Measurements from ENCODE around the gene ACTR1B.
A peak's percentile ranks its signal among the peaks of the same experiment; 100 is the strongest.
"Not testable (repeated sequence)": the region's sequence is repeated elsewhere in the genome, so short reads cannot be mapped to it uniquely, and the experiment has no call there.

Gene ACTR1B

DNA sequence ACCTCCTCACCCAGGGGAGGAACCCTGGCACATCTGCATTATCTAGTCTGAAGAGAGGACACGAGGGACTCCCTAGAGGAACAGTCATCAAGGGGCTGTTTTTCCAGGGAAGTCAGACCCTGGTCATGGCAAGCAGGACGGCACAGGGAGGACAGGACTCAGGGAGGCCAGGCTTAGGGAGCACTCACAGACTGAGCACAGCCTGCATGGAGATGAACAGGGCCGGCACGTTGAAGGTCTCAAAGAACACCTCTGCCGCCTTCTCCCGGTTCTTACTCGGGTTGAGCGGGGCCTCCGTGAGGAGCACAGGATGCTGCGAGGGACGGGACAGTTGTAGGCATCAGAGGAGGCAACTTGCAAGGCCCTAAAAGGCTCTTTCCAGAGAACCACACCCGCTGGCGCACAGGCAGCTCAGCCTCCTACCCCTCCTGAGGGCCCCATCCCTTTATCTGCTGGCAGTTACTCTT, 5.1 kb downstream of the ACTR1B start:
- DNase-seq (ENCODE audit: low read depth in 2 of 2) = no peak

DNA sequence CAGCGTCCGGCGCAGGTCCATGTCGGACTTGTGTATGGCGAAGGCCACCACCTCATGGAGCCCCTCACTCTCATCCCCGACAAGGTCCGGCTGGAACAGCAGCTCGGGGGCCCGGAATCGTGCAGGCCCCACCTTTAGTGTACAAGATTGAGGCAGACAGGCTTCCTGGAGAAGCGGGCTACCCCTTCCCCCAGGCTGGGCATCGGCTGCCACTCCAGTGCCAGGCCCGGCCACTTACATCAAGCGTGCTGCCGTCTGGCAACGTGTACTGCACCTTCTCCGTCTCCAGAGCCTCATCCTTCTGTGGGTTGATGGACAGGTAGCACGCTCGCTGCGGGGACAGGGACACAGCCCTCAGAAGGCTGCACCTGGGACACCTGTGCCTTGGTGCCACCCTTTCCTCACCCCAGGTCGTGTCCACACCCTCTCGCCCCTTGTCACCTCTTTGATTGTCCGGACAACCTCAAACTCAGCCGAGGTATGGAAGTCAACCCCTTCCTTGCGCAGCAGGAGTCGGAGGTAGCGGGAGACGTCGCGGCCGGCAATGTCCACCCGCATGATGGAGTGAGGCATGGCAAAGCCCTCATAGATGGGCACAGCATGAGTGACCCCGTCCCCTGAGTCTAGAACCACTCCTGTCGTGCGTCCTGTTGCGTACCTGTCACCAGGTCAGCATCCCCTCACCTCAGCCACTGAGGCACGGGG, 5.7 kb downstream of the ACTR1B start:
- no peak for DNase-seq (ENCODE audit: low read depth in 2 of 2)

DNA sequence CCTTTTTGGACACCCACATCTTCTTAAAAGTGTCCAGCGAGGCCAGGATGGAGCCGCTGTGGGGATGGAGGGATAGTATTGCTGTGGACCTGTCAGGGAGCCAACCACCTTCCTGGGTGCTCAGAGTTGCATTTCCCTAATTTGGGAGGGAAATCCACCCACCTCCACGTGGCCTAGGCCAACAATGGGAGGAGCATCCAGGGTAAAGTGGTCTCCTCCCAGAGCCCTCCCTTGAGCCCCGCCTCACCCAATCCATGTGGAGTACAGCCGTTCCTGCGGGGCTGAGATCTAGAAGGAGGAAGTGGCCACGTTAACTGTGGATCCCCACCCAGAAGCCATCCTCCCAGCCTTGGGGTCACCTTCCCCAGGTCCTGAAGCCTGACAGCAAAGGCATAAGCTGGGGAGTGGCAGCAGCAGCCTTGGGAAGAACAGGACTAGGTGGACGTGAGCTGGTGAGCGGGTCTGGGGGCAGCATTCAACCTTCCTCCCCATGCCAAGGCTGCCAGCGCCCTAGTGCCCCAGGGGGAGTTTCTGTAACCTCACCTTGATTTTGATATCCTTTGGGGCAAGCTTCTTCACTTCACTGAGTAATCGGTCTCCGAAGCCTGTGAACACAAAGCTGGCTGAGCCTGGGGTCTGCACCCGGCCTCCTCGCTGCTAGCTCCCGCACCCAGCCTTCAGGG, 6.8 kb downstream of the ACTR1B start:
- DNase-seq (ENCODE audit: low read depth in 2 of 2) = no peak

DNA sequence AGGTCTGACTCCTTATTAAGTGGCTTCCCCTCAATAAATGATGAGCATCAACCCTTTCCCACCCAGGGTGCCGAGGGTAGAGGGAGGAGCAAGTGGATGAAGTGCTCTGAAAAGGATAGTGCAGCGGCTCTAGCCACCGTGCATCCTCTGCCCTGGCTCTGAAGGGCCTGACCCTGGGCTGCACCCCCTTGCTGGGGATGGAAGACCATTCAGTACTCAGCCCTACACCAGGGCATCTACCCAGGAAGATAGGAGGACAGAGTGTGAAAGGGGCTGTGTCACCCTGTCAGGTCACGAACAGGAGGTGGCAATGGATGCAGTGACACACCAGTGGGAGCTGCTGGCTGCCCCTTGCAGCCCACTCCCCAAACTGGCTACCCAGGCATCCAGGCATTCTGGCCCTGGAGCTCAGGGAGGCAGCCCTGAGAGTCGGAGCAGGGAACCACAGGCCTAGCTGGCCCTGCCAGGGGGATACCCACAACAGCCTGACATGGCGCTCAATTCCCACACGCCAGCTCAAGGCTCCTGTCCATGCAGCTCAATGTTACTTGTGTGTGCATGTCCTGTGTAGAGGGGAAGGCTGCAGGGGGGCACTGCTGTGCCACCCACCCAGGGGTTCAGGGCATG, 7.6 kb downstream of the ACTR1B start:
- DNase-seq (ENCODE audit: low read depth in 2 of 2) = no peak

DNA sequence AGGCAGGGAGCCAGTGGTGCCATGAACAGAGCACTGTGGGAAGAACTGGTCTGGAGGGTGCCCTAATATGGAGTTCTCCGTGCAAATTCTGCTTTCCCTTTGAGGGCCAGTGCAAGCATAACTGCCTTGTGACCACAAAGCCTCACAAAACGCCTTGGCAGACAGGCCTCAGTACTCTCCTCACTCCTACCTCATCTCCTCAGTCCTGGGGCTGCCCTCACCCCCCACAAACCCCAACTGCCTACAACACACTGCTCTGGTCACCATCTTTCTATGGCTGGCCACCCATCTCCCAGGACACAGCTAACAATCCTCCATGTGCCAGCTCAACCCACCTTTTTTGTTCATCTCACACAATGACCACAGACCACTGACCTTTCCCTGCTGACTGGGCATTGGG, 9.1 kb downstream of the ACTR1B start:
- DNase-seq (ENCODE audit: low read depth in 2 of 2) = no peak

DNA sequence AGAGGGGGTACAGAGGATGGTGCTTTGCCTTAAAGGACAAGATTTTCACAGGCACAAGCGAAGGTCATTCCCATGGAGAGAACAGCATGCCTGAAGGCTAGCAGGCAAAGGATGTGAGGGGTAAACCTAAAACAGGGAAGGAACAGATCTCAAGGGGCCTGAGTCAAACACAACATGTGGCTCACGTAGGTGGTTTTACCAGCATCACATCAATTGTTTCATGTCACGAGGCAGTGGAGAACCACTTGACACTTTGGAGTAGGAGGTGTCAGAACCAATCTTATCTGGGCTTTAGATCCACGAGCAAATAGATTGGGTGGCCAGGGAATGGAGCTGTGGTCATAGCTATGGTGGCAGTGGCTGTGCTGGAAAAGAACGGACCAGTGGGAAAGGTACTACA, 9.5 kb downstream of the ACTR1B start:
- DNase-seq (ENCODE audit: low read depth in 2 of 2) = no peak

DNA sequence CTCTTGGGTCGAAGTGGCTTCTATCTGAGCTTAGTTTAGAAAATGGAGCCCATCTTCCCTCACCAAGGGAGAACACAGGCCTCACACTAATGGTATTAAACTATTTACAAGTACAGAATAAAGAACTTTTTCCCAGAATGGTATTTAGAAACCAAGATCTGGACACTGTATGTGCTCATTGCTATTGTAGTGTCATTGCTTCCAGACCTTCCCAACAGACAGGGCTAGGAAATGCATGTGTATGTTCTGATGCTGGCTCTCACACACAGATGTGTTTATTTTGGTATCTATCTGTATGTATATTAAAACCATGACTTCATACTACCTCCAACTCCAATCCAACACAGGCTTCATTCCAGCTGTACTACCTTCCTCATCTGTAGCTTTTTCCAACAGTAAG, 10.0 kb downstream of the ACTR1B start:
- DNase-seq (ENCODE audit: low read depth in 2 of 2) = no peak

DNA sequence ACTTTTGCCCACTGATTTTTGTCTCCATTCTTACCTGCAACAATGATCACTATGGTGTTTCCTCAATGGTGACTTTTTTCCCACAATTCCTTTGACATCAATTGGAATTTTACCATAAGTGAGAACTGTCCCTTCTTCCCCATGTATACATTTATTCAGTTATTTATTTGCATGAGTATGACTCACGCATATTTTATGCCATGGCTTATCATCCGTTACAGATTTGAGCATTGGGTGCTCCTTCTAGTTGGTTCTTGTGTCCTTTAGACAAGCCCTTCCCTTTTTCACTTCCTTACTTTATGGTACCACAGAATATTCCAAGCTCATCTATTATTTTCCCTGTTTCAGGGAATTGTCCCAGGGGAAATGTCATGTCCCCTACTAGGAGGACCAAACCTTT, 10.4 kb downstream of the ACTR1B start:
- DNase-seq (ENCODE audit: low read depth in 2 of 2) = no peak

DNA sequence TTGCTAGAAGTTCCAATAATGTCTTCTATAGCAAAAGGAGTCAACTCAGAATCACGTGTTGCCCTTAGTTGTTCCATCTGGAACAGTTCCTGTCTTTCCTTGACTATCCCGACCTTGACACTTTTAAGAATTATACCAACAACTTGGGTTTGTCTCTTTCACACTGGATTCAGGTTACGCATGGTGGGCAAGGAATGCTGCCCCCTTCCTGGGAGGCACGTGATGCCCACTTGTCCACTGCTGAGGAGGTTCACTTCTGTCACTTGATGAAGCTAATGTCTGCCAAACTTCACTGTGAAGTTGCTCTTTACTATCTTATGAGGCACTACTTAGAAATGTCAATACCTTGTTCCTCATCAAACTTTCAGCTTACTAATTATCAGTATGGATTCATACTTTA, 12.7 kb downstream of the ACTR1B start:
- no peak for DNase-seq (ENCODE audit: low read depth in 2 of 2)

DNA sequence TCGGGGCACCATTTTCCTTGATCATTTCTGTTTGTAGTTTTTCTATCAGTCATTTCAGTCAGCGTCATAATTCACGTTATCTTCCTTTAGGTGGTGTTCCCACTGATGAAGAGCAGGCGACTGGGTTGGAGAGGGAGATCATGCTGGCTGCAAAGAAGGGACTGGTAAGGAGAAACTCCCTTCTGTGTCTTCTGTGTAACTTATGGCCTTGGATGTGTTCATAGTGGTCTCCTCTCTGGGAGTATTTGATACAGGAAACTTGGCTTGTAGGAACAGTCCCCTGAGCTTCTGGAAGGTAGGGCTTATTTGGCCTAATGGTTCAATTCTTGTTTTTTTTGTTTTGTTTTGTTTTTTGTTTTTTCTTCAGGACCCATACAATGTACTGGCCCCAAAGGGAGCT, 16.9 kb downstream of the ACTR1B start:
- DNase-seq (ENCODE audit: low read depth in 2 of 2) = no peak

DNA sequence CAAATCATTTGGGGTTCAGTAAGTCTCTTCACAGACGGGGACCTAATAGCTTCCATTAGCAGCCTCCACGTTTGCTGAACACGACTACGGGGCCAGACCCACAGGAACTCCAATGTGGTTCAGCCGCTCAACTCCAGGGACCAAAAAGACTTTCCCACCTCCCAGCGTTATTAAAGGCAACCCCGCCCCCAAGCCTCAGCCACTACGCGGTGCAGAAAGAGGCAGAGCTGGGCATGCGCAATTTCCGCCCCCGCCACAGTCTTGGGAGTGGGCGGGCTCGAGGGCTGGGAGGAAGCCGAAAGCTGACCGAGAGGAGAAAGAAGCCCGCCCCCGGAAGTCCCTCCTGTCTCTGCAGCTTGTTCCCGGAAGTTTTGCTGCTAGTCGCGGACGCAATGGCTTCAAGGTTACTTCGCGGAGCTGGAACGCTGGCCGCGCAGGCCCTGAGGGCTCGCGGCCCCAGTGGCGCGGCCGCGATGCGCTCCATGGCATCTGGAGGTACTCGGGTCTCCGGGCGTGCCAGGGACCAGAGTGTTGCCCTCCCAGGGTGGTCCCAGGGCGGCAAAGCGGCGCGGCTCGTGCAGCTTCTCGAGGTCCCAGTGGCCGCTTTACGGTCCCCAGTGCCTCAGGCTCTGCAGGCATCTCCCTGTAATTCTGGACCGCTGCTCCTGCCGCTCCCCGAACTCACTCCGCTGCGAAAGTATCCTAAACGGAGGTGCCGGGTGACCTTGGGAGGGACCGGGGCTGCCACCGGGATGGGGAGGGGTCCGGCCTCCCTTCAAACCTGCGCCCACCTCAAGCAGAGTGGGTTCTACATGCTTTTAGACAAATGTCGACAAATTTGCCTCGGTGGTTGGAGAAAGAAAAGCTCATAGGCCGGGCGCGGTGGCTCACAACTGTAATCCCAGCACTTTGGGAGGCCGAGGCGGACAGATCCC, 17.9 kb downstream of the ACTR1B start, which contains the start of gene COX5B:
TSS of gene COX5B (plus strand) at position 368 of the 935 bp plus-strand sequence. CDS start at position 393, 25 bp downstream.
- peak; percentile 98 for DNase-seq (ENCODE audit: low read depth in 2 of 2)

DNA sequence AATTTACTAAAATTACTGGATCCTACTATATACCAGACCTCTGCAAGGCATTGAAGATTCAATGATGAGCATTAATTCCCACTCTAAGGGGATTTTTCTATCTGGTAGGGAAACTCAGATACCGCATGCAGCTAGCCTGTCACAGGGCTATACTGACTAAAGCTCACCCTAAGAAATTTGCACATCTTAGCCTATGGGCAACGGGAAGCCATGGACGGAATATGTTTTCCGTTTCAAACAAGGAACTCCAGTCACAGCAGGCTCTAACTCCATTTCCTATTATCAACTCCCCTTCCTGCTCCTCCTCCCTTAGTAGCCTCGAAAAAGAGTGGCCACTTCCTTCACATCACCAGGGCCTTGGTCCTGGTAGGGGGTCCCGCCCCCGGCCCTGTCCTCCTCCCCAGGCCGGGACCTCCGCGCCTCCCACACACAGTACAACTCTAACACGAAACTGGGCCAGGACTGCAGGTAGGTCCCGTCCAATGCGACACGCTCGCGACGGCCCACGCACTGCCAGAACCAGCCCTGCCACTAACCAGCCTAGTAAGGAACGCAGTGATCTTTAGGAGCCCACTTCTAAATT, 18.6 kb downstream of the ACTR1B start:
- DNase-seq (ENCODE audit: low read depth in 2 of 2) = no peak

DNA sequence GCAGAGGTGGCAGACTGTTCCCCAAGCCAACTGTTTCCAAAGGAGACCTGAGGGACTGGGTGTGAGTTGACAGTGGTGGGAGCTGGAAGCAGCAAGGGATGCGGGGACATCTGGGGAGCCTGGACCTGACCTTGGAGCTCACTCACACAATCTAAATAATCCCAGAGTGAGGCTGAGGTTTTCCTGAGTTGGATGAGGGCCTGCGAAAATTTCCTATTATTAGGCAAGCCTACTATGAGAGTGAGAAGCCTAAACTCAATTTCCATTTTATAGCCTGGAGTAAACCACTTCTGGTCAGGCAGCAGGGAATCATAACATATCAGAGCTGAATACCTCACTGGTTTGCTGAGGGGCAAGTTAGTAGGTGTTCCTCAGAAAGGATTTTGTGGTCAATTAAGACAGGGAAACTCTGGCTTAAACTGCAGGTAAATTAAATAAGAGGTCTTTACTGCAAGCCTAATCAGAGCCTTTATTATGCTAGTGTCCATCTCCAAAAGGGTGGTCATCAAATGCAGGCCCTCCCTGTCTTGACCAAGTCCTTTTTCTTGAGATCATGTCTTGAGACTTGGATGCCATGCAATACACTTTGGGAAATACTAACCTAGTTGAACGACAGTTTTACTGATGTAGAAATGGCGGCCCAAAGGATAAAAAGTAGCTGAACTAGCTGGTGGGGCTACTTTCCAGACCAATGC, 19.7 kb downstream of the ACTR1B start:
- no peak for DNase-seq (ENCODE audit: low read depth in 2 of 2)

DNA sequence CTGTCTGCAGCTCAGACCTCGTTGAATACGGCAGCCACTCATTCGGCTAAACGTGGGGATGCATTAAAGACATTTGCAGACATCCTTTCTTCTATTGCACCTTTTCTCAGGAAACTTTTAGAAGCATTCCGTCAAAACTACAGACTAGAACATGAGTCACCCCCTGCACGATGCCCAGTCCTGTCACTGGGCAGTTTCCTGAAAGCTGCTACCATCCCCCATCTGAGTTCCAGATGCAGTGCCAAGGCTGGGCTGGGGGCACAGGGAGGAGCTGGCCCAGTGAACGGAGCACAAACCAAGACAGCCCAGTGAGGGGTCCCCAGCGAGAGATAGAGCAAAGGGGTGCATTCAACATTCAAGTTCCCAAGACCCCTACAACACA, 37.8 kb downstream of the ACTR1B start:
- DNase-seq (ENCODE audit: low read depth in 2 of 2) = not testable (repeated sequence)

DNA sequence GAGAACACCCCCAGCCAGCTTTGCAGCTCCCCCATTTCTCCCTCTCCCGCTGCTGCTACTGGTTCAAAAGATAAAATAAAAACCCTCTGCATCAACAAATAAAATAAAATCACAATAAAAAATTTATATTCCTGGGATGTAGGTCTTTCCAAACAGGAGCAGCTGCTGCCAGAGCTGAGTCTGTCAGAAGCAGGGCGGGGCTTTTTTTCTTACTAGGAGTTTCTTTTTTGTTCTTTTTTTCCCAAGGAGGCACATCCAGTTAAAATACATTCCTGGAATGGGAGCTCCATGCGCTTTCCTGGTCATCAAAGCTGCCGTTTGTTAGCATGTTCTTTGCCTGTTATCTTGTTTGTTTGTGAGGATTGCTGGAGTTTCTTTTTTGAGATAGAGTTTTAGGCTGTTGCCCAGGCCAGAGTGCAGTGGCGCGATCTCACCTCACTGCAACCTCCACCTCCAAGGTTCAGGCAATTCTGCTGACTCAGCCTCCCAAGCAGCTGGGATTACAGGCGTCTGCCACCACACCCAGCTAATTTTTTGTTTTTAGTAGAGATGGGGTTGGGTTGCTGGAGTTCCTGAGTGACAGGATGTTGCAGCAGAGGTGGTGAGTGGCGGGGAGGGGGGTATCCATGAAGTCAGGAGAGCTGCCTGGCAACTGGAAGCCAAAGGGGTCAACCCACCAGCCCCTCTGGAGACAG, 38.3 kb downstream of the ACTR1B start:
- not testable (repeated sequence) for DNase-seq (ENCODE audit: low read depth in 2 of 2)

DNA sequence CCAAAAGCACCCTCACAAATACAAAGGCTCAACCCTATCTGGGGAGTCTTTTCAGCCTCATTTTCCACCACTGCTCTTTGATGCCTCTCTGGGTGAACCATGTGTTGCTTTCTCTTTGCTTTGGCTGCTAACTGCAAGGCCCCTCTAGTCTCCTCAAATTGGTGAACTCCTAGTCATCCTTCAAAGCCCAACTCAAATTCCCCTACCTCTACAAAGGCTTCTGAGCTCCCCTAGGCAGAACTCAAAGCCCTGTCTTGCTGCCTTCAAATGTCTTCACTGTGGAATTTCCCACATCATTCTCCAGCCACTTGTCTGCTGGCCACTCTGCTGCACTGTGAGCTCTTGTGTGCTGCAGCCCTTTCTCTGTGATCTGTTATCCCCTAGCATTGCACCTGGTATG, 40.9 kb downstream of the ACTR1B start:
- not testable (repeated sequence) for DNase-seq (ENCODE audit: low read depth in 2 of 2)

DNA sequence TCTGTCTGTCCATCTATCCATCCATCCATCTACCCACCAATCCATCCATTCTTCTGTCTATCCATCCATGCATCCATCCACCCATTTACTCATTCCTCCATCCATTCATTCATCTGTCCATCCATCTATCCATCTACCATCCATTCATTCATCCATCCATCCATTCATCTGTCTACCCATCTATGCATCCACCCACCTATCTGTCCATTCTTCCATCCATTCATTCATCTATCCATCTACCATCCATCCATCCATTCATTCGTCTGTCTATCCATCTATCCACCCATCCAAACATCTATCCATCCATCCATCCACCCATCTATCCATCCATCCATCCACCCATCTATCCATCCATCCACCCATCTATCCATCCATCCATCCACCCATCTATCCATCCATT, 43.4 kb downstream of the ACTR1B start:
- not testable (repeated sequence) for DNase-seq (ENCODE audit: low read depth in 2 of 2)

DNA sequence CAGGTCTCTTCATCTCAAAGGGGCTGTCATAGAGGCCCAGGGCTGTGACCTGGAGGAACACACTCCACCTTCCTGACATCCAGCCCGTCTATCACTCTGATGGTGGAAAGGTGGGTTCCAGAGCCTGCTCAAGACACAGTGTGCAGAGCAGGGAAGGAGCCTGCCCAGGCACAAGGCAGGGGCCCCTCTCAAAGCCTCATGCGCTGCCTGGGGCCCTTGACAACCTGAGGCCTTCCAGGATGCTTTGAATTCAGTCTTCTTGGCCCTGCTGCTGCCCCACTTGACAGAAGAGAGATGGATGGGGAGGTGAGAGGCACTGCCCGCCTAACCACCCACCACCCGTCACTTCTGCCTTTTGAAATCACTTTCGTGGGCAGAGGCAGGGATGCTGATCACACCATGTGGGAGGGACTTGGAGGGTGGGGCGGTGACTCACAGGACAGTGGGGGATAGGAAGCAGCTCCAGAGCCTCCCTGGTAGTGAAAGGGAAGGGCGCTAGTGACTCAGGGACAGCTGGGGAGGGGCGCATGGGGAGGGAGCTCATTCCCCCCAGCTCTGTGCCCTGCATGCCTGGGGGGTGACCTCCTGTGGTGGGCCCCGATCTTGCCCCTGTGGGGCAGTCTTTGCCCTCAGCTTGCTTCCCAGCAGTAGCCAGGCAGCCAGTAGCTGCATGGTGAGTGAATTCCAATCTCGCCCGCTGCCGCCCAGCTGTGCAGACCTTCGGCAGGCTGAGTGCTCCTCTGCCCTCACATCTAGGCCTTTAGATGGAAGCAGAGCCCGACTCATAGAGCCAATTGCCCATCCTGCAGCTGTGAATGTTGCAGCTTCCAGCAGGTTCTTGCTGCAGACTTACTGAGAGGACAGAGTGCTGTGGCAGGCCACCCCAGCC, 44.7 kb downstream of the ACTR1B start:
- not testable (repeated sequence) for DNase-seq (ENCODE audit: low read depth in 2 of 2)

DNA sequence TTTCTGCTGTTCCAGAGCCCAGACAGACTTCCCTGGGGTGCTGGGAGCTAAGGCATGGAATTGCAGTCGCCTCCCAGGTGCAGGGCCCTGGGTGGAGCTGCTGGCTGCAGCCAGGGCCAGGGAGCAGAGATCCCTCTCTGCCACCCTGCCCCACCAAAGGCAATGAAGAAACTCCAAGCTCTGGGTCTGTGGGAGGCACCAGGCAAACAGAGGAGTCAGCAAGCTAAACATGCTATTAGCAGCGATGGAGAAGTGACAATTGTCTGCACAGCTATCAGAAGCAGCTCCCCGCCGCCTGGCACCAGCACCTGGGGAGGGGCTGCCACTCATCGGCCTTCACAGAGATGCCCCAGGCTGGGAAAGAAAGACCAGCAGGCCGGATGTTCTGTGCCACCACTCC, 45.9 kb downstream of the ACTR1B start:
- no peak for DNase-seq (ENCODE audit: low read depth in 2 of 2)

Measured in activated CD4-positive, alpha-beta T cell treated with anti-CD3 and anti-CD28 coated beads for 24 hours (primary cell).